Tibial nerve (tissue), 4 donors: Measurements from ENCODE around the gene NDUFAF8. TPM values are rescaled to one million over a fixed set of nuclear protein-coding genes. Genes with fewer than 3 reads are reported as not detected.

ENCODE experiments used
- DNase-seq, 2 donors: peaks; one replicate each; pipeline ENCODE4 v3.0.0-alpha.2; 2019; ENCODE audit warnings: low spot score in 2 of 2
- H3K27ac ChIP-seq, 4 donors: fragments of 200-600 bp; sonication (generic) in 3 of 4; one replicate each; pipeline ENCODE4 v1.5.1; 2017 to 2019; ENCODE audit warnings: mild to moderate bottlenecking in 1 of 4
- H3K27me3 ChIP-seq, 2 donors: fragments of 200-600 bp; sonication (generic) in 1 of 2; one replicate each; pipeline versions ENCODE4 v1.5.1 to v1.6.0; 2017 to 2019
- H3K36me3 ChIP-seq, 3 donors: fragments of 200-600 bp; sonication (generic); one replicate each; pipeline ENCODE4 v1.5.1; 2018 to 2019
- H3K4me1 ChIP-seq, 4 donors: fragments of 200-600 bp; sonication (generic) in 3 of 4; one replicate each; pipeline ENCODE4 v1.5.1; 2017 to 2019
- H3K4me3 ChIP-seq, 4 donors: fragments of 200-600 bp; sonication (generic) in 3 of 4; one replicate each; pipeline ENCODE4 v1.5.1; 2017 to 2019; ENCODE audit warnings: mild to moderate bottlenecking in 1 of 4, moderate library complexity in 1 of 4
- H3K9me3 ChIP-seq, 4 donors: fragments of 200-600 bp; sonication (generic) in 3 of 4; one replicate each; pipeline ENCODE4 v1.5.1; 2017 to 2019
- EP300 ChIP-seq, 2 donors: sonication (generic); formaldehyde crosslinking; IDR thresholded peaks; one replicate each; pipeline ENCODE4 v1.6.1; 2017; ENCODE audit warnings: antibody characterized with exemption in 2 of 2, mild to moderate bottlenecking in 1 of 2
- POLR2A ChIP-seq, 2 donors: fragments of 450-650 bp; IDR thresholded peaks; one replicate each; pipeline ENCODE4 v1.6.1; 2017; ENCODE audit warnings: antibody characterized with exemption in 2 of 2, mild to moderate bottlenecking in 2 of 2, moderate library complexity in 2 of 2
- WGBS, 2 donors: methylation state at CpG; one replicate each; pipeline ENCODE4 v1.1.5; 2018; 5-methylcytosine and 5-hydroxymethylcytosine counted together
- total RNA-seq, 4 donors: library from RNA; depleted of rRNA; stranded (reverse); fragments of >200 nt; gene quantifications; one replicate each; pipeline ENCODE4 v1.1.0, GENCODE V29; 2016
- TF ChIP-seq, protein P1 (sequence below), 5 experiments: fragments of 200-600 bp in 3 of 5; fragments of 450-650 bp in 2 of 5; sonication (generic) in 3 of 5; IDR thresholded peaks; one replicate each; pipeline ENCODE4 v1.5.1; 2016 to 2019; ENCODE audit warnings: antibody characterized with exemption in 5 of 5, mild to moderate bottlenecking in 3 of 5, moderate library complexity in 2 of 5

Gene NDUFAF8
- total RNA-seq, 4 donors from 2014 or later: 27.8 to 73.0 (median 61.1) TPM

- H3K4me3 ChIP-seq: no peak overlapping the region
- peaks cover 0 to 37% (median 0%) of the 10 kb centered on the region in 3 donors for H3K36me3 ChIP-seq
- H3K9me3 ChIP-seq: no peaks in the 10 kb centered on the region
- no peaks in the 10 kb centered on the region for H3K27me3 ChIP-seq
- DNase-seq: no peak
- H3K27ac ChIP-seq: no peak overlapping the region
- 88 to 90% methylated on average over 11 of the region's 11 CpGs for WGBS, 2 donors
- TF ChIP-seq EP300 (IDR thresholded peaks at IDR 0.05) (no peak), POLR2A (IDR thresholded peaks at IDR 0.05) (no peak)
- TF ChIP-seq, protein P1, sequence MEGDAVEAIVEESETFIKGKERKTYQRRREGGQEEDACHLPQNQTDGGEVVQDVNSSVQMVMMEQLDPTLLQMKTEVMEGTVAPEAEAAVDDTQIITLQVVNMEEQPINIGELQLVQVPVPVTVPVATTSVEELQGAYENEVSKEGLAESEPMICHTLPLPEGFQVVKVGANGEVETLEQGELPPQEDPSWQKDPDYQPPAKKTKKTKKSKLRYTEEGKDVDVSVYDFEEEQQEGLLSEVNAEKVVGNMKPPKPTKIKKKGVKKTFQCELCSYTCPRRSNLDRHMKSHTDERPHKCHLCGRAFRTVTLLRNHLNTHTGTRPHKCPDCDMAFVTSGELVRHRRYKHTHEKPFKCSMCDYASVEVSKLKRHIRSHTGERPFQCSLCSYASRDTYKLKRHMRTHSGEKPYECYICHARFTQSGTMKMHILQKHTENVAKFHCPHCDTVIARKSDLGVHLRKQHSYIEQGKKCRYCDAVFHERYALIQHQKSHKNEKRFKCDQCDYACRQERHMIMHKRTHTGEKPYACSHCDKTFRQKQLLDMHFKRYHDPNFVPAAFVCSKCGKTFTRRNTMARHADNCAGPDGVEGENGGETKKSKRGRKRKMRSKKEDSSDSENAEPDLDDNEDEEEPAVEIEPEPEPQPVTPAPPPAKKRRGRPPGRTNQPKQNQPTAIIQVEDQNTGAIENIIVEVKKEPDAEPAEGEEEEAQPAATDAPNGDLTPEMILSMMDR (IDR thresholded peaks at IDR 0.05): no peak
- peaks cover 0 to 22% (median 11%) of the 10 kb centered on the region in 4 donors for H3K4me1 ChIP-seq
These were observed 20.1 kb upstream of the NDUFAF8 start for GRCh38 chr17:81218991-81219390.

DNA sequence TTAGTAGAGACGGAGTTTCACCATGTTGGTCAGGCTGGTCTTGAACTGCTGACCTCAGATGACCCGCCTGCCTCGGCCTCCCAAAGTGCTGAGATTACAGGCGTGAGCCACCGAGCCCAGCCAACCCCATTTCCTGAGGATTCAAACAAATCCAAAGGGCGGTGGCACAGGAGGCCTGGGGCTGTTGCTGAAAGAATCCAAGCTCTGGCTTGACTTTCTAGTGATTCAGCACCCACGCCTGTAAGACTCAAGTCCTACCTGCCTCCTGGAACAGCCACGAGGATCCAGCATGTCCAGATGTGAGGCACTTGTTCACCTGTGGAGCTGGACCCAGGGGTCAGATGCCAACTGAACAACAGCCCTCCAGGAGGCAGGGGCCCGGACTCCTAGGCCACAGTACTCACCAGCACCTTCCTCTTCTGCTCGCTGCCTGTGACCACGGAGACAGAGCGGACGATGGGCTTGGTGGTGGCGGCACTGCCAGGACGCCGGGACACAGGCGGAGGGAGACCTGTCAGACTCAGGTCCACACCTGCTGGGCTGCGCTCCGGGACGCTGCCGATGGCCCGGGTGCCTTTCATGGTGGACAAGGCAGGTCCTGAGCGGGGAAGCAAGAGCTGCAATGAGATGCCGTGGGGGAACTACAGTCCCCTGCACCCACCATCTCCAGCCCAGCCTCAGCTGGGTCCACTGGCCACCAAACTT lies 19.5 kb upstream of the NDUFAF8 start:
- 93 to 97% methylated on average over 22 to 24 of the region's 24 CpGs for WGBS, 2 donors
- Histone ChIP-seq H3K4me1 (peaks cover 0 to 22% (median 11%) of the 10 kb centered on the region in 4 donors), H3K36me3 (peaks cover 0 to 37% (median 0%) of the 10 kb centered on the region in 3 donors), H3K27me3 (no peaks in the 10 kb centered on the region), H3K9me3 (no peaks in the 10 kb centered on the region), H3K4me3 (no peak overlapping the region), H3K27ac (no peak overlapping the region)
- TF ChIP-seq EP300 (IDR thresholded peaks at IDR 0.05): no peak
- no peak for TF ChIP-seq POLR2A (IDR thresholded peaks at IDR 0.05)
- TF ChIP-seq, protein P1 (IDR thresholded peaks at IDR 0.05): no peak
- DNase-seq: no peak

DNA sequence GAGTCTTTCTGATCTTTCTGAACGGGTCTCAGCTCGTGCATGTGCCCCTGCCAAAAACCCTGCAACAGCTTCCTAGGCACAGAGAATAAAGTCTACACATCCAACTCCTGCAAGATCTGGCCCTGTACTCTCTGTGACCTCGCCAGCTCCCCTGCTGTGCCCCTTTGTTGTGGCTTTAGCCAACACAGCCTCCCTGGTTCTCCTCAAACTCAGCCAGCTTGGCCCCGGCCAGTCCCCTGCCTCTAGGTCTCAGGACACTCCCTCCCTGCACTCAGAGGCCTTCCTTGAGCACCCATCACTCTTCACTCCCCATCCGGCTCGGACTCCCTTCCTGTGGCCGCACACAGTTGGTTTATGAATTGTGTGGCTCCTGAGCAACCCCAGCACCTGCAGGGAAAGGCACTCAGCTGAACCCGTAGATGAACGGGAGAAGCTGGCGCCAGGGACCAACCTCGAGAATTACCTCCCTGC lies 17.7 kb upstream of the NDUFAF8 start:
- Histone ChIP-seq H3K4me1 (peaks cover 0 to 22% (median 11%) of the 10 kb centered on the region in 4 donors), H3K4me3 (peak overlapping the region in 1 of 4 donors; percentile 73), H3K27ac (no peak overlapping the region), H3K9me3 (peaks cover 0 to under 1% (median 0%) of the 10 kb centered on the region in 4 donors), H3K27me3 (no peaks in the 10 kb centered on the region), H3K36me3 (peaks cover 0 to 35% (median 0%) of the 10 kb centered on the region in 3 donors)
- 62 to 63% methylated on average over 11 of the region's 11 CpGs for WGBS, 2 donors
- TF ChIP-seq POLR2A (IDR thresholded peaks at IDR 0.05) (no peak), EP300 (IDR thresholded peaks at IDR 0.05) (no peak)
- TF ChIP-seq, protein P1 (IDR thresholded peaks at IDR 0.05): no peak
- no peak for DNase-seq

GRCh38 chr17:81221842-81222619 lies 17.1 kb upstream of the NDUFAF8 start:
- peak overlapping the region; percentile 57 to 95 (median 68) for H3K4me3 ChIP-seq
- peak overlapping the region in 3 of 4 donors; percentile 32 to 83 (median 68) for H3K27ac ChIP-seq
- H3K36me3 ChIP-seq: peaks cover 0 to 29% (median 0%) of the 10 kb centered on the region in 3 donors
- TF ChIP-seq, protein P1 (IDR thresholded peaks at IDR 0.05): no peak
- TF ChIP-seq EP300 (IDR thresholded peaks at IDR 0.05) (no peak), POLR2A (IDR thresholded peaks at IDR 0.05) (no peak)
- H3K27me3 ChIP-seq: no peaks in the 10 kb centered on the region
- peaks cover 0 to 22% (median 11%) of the 10 kb centered on the region in 4 donors for H3K4me1 ChIP-seq
- peaks cover 0 to 4% (median 0%) of the 10 kb centered on the region in 4 donors for H3K9me3 ChIP-seq
- DNase-seq: no peak
- 3 to 13% methylated on average over 11 to 14 of the region's 24 CpGs for WGBS, 2 donors
